ENCODE results near the gene GTF3A. TPM values are rescaled to one million over a fixed set of nuclear protein-coding genes. Genes with fewer than 3 reads are reported as not detected.

GTF3A gene
- total and polyA plus RNA-seq, 2 of the 8 experiments (the other 6 are each of a cell fraction or from before 2014, with no cell fraction given): 41.6 to 96.5 TPM

- no peak for TF ChIP-seq CHD7 (IDR thresholded peaks at IDR 0.05; ENCODE audit: insufficient replicate concordance, low read length)
- no peak for TF ChIP-seq GABPA (IDR thresholded peaks at IDR 0.05; ENCODE audit: borderline replicate concordance, insufficient read depth, low read length)
- TF ChIP-seq RBBP5 (IDR thresholded peaks at IDR 0.05; ENCODE audit: borderline replicate concordance, low read depth, low read length): no peak
- TF ChIP-seq FOSL1 (IDR thresholded peaks at IDR 0.05; ENCODE audit: insufficient read depth, low read depth, low read length): no peak
- no peak for TF ChIP-seq RFX5 (IDR thresholded peaks at IDR 0.05; ENCODE audit: borderline replicate concordance, low read depth, low read length)
- TF ChIP-seq SIX5 (IDR thresholded peaks at IDR 0.05; ENCODE audit: low read depth, low read length): no peak
- no peak for TF ChIP-seq BACH1 (IDR thresholded peaks at IDR 0.05; ENCODE audit: low read length)
Measured at GRCh38 chr13:27437126-27437525, 12.7 kb downstream of the GTF3A start (continued).
